GM19455 (cell line): ENCODE data around the gene KDM3B.
"Not testable (repeated sequence)": the region's sequence is repeated elsewhere in the genome, so short reads cannot be mapped to it uniquely, and the experiment has no call there.

Experiments
- ATAC-seq: cut with Tn5 transposase; IDR thresholded peaks from one replicate; pipeline ENCODE4 v1.9.1; 2021; ENCODE audit not compliant: unreplicated experiment

Gene KDM3B

GRCh38 chr5:138391859-138392386 is 39.4 kb downstream of the KDM3B start:
- no peak for ATAC-seq

DNA sequence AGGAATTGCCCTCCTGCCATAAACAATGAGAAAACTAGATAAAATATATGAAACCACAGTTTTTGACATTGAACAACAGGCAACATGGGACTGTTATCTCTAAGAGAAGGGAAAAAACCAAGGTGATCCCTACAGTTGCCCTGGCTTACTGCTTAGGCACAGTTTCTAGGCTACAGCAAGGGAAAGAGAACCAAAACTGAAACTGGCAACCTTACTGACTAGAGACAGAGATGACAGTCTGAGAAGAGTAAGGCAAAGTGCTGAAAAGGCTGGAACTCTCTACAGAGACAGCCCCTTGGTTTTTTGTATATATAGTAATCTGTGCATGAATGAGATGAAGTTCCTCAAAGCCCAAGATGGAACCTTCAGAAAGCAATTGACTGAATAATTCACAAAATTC is 50.2 kb downstream of the KDM3B start:
- ATAC-seq, result no peak

DNA sequence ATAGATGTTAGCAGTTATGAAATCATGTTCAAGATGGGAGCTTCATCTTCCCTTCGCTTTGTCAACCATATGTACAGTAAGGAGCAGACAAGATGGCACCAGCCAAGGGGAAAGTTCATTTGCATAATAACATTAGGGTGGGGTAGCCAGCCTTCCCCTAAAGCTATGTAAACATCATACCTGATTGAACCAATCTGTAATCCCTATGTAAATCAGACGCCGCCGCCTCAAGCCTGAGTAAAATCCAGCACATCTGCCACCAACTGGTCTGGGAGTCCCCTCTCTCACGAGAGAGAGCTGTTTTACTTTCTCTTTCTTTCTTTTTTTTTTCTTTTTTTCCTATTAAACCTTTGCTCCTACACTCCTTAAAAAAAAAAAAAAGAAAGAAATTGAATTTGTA is 55.5 kb downstream of the KDM3B start:
- no peak for ATAC-seq

DNA sequence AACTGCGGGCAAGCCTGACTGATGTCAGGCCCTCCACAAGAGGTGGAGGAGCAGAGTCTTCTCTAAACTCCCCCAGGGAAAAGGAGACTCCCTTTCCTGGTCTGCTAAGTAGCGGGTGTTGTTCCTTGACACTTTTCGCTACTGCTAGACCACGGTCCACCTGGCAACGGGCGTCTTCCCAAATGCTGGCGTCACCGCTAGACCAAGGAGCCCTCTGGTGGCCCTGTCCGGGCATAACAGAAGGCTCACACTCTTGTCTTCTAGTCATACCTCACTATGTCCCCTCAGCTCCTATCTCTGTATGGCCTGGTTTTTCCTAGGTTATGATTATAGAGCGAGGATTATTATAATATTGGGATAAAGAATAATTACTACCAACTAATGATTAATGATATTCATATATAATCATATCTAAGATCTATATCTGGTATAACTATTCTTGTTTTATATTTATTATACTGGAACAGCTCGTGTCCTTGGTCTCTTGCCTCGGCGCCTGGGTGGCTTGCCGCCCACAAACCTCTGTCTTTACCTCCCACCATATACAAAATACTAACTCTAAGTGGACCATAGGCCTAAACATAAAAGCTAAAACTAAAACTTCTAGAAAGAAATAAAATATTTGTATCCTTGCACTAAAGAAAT is 58.6 kb downstream of the KDM3B start:
- ATAC-seq, result not testable (repeated sequence)

DNA sequence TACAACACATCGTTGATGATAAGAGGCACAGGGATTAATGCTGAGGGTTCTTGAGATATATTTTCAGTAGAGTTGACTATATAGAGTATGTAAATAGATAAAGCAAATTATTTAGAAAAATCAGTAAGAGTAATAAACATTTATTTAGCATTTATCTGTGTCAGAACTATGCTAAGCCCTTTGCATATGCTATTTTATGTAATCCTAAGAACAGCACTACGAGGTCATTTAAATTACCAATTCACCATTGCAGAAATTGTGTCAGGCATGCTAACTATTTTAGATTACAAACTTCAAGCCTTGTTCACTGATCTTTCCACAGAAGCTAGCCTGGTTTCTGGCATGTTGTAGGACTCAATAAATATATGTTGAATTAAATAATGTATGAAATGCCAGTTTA is 66.0 kb downstream of the KDM3B start:
- no peak for ATAC-seq

DNA sequence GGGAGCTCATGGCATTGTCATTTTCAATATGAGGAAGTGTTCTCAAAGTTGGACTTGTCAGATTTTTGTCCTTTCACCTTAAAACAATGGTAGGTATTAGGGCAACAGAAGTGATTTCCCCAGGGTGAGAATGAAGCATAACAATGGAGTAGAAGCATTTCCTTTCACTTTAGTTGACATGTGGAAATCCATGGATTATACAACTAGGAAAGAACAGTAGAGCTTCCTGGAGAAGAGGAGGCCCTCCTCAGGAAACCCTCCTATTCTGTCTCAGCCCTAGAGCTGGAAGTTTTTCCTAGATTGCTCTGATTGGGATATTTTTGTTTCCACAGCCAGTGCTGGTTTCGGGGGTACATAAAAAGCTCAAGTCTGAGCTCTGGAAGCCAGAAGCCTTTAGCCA is 72.6 kb downstream of the KDM3B start:
- ATAC-seq, result no peak

- ATAC-seq, result no peak
Measured at GRCh38 chr5:138435943-138436342, 83.5 kb downstream of the KDM3B start.

DNA sequence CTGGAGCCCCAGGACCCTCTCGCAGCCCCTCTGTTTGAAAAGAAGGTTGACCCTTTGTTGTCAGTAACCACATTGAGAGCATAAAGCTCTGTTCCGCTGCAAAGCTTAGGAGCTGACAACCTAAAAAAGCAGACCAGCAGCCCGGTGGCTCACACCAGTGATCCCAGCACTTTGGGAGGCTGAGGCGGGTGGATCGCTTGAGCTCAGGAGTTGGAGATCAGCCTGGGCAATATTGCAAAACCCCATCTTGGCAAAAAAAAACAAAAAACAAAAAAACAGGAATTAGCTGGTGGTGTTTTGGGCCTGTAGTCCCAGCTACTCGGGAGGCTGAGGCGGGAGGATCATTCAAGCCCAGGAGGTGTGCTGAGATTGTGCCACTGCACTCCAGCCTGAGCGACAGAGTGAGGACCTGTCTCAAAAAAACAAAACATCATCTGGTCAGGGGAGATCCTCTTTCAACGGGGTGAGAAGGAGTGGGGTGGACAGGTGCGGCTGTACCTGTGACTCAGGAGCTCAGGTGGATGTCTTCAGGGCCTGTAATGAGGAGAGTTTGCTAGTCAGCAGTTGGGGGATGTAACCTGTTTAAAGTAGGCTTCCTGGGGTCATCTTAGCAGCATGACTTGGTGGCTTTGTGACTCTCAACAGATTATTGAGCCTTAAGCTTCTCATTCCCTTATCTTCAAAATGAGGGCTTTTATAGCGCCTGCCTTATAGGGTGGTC is 85.7 kb downstream of the KDM3B start:
- no peak for ATAC-seq

GRCh38 chr5:138438724-138439476 is 86.4 kb downstream of the KDM3B start, which contains the start of gene REEP2:
Gene REEP2, plus strand, starts transcription at chr5:138439057. Its CDS starts 152 bp downstream, at chr5:138439209.
- ATAC-seq, result peak; percentile 58

- ATAC-seq, result no peak
Measured at GRCh38 chr5:138439477-138440158, 87.1 kb downstream of the KDM3B start.

- no peak for ATAC-seq
Measured at GRCh38 chr5:138440159-138441073, 87.9 kb downstream of the KDM3B start.

- no peak for ATAC-seq
Measured at GRCh38 chr5:138441221-138441620, 88.7 kb downstream of the KDM3B start.

GRCh38 chr5:138444078-138444773 is 91.7 kb downstream of the KDM3B start:
- ATAC-seq, result no peak

DNA sequence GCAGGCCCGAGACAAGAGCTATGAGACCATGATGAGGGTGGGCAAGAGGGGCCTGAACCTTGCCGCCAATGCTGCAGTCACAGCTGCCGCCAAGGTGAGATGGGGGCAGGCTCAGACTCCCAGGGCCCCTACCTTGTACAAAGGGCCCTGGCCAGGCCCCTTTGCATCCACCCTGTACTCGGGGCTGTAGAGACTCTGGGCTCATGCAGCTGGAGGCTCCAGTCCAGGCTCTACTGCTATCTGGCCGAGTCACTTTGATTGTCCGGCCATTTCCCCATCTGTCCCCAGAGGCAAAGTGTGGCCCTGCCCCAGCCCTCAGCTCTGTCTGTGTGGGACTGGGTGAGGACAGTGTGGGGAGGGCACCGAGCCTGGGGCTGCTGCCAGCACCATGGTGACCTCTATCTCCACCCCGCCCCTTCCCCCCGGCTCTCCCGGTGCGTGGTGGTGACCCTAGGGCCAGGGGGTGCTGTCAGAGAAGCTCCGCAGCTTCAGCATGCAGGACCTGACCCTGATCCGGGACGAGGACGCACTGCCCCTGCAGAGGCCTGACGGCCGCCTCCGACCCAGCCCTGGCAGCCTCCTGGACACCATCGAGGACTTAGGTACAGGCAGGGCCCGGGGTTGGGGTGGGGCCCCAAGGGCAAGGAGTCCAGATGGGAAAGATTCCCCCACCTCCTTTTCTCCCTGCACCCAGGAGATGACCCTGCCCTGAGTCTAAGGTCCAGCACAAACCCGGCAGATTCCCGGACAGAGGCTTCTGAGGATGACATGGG is 92.5 kb downstream of the KDM3B start:
- no peak for ATAC-seq

GRCh38 chr5:138445547-138446271 is 93.2 kb downstream of the KDM3B start:
- ATAC-seq, result no peak

DNA sequence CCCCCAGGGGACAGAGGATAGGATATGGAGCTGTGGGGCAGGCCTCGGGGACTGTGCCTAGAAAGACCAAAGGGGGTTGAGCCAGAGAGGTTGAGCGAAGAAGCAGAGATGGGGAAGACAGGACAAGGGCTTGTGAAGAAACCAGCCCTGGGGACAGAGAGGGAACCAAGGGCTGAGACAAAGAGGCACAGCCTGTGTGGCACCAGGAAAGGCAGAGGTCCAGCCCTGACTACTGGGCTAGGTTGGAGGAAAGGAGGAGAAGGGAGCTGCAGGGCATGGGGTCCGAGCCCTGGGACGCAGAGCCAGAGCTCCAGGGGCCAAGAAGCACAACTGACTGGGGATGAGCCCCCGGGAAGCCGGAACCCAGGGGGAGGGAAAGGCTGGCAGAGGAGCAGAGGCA is 95.6 kb downstream of the KDM3B start:
- ATAC-seq, result no peak

GRCh38 chr5:138448481-138449398 is 96.3 kb downstream of the KDM3B start:
- no peak for ATAC-seq
